GM12878 (cell line): ENCODE data around the gene CCDC149. TPM values are rescaled to one million over a fixed set of nuclear protein-coding genes. Genes with fewer than 3 reads are reported as not detected.
"Not testable (repeated sequence)": the region's sequence is repeated elsewhere in the genome, so short reads cannot be mapped to it uniquely, and the experiment has no call there.

Experiments
- ATAC-seq: fragments of 200-7000 bp; cut with Tn5 transposase; 3 replicates; pipeline ENCODE4 v1.9.1; 2020; ENCODE audit warnings: mild to moderate bottlenecking, moderate library complexity
- BruUV-seq: library from RNA; stranded (reverse); fragments of 400-500 nt; replicated peaks from 2 replicates; lab custom pipeline; 2021; lab: Mats Ljungman, UMichigan
- CTCF ChIA-PET: fragments of 300-600 bp; sonication (Branson Sonifier 250); formaldehyde crosslinking; extraction: SDS; loops from one replicate; lab custom pipeline; 2021; ENCODE audit warnings: inconsistent platforms; lab: Yijun Ruan, JAX
- POLR2A ChIA-PET: fragments of 350-600 bp; formaldehyde crosslinking; extraction: SDS; loops from one replicate; lab custom pipeline; 2021; ENCODE audit warnings: inconsistent platforms; lab: Charles Lee
- RAD21 ChIA-PET: fragments of 300-600 bp; sonication (Branson Sonifier 250); formaldehyde crosslinking; loops from one replicate; lab custom pipeline; 2023; ENCODE audit warnings: antibody characterized with exemption; ENCODE audit not compliant: unreplicated experiment; lab: Charles Lee
- SMC1A ChIA-PET: fragments of 300-600 bp; sonication (Branson Sonifier 250); formaldehyde crosslinking; loops from one replicate; lab custom pipeline; 2023; ENCODE audit not compliant: unreplicated experiment, uncharacterized antibody; lab: Charles Lee
- DNase-seq: peaks from one replicate; pipeline ENCODE4 v3.0.0-alpha.2; 2011; ENCODE audit warnings: low read depth, low spot score
- FAIRE-seq: peaks from 3 replicates; lab custom pipeline; 2011; peaks lifted over from hg19 to GRCh38; lab: Jason Lieb, UNC
- H2AFZ ChIP-seq: 2 replicates; pipeline ENCODE4 v1.6.0; 2011; ENCODE audit warnings: low read depth, low read length, control low read depth; ENCODE audit not compliant: control insufficient read depth
- H3K27ac ChIP-seq: 2 replicates; pipeline ENCODE4 v1.5.1; 2011; ENCODE audit warnings: control low read depth; ENCODE audit not compliant: control insufficient read depth, insufficient read depth
- H3K27me3 ChIP-seq, 2 experiments: replicated peaks in 1 of 2; 2 replicates each; pipeline versions ENCODE4 v1.6.0 to v1.6.1; 2011; ENCODE audit warnings: low read length in 1 of 2; ENCODE audit not compliant: control insufficient read depth in 2 of 2, insufficient read depth in 2 of 2
- H3K36me3 ChIP-seq, 2 experiments: 2 replicates each; pipeline ENCODE4 v1.5.1; 2011; ENCODE audit warnings: low read length in 1 of 2; ENCODE audit not compliant: control insufficient read depth in 2 of 2, insufficient read depth in 2 of 2
- H3K4me1 ChIP-seq: 2 replicates; pipeline ENCODE4 v1.6.1; 2011; ENCODE audit warnings: mild to moderate bottlenecking, low read length, moderate library complexity, mixed read lengths; ENCODE audit not compliant: control insufficient read depth, insufficient read depth
- H3K4me2 ChIP-seq: 2 replicates; pipeline ENCODE4 v1.6.0; 2011; ENCODE audit warnings: control low read depth; ENCODE audit not compliant: control insufficient read depth, insufficient read depth
- H3K4me3 ChIP-seq: fragments of 200-600 bp; sonication (generic); 2 replicates; pipeline ENCODE4 v1.5.1; 2016
- H3K79me2 ChIP-seq: 2 replicates; pipeline ENCODE4 v1.6.0; 2011; ENCODE audit warnings: low read length; ENCODE audit not compliant: control insufficient read depth, insufficient read depth
- H3K9ac ChIP-seq: 2 replicates; pipeline ENCODE4 v1.8.0; 2011; ENCODE audit warnings: low read length, control low read depth, mixed read lengths; ENCODE audit not compliant: control insufficient read depth, insufficient read depth
- H3K9me3 ChIP-seq: replicated peaks from 3 replicates; pipeline ENCODE4 v1.5.1; 2011; ENCODE audit warnings: mild to moderate bottlenecking, low read length; ENCODE audit not compliant: control insufficient read depth, insufficient read depth
- H4K20me1 ChIP-seq: 2 replicates; pipeline ENCODE4 v1.6.0; 2011; ENCODE audit not compliant: control insufficient read depth, insufficient read depth
- E4F1 ChIP-seq: fragments of 450-650 bp; IDR thresholded peaks from 2 replicates; pipeline ENCODE4 v1.6.1; 2018; ENCODE audit warnings: borderline replicate concordance, mild to moderate bottlenecking; ENCODE audit not compliant: partially characterized antibody
- MTA2 ChIP-seq: fragments of 450-650 bp; IDR thresholded peaks from 2 replicates; pipeline ENCODE4 v1.6.1; 2016; ENCODE audit warnings: low read depth, mild to moderate bottlenecking, moderate library complexity
- RUNX3 ChIP-seq: IDR thresholded peaks from 2 replicates; pipeline ENCODE4 v1.6.1; 2012; ENCODE audit warnings: low read length, inconsistent platforms
- SRF ChIP-seq, 2 experiments: IDR thresholded peaks; 2 replicates each; pipeline ENCODE4 v1.6.1; 2011; ENCODE audit warnings: low read depth in 2 of 2, low read length in 2 of 2, mild to moderate bottlenecking in 1 of 2, moderate library complexity in 1 of 2
- ZBED1 ChIP-seq: IDR thresholded peaks from 2 replicates; pipeline ENCODE4 v1.6.1; 2016; ENCODE audit warnings: borderline replicate concordance
- WGBS: methylation state at CpG from one replicate; pipeline ENCODE4 v1.1.6; 2016; ENCODE audit warnings: low lambda C conversion rate; ENCODE audit not compliant: insufficient replicate concordance, insufficient coverage; ENCODE audit errors: missing lambda C conversion rate; 5-methylcytosine and 5-hydroxymethylcytosine counted together
- in situ Hi-C: fragments of 300-500 bp; cut with MboI; formaldehyde crosslinking; loops from 9 replicates; pipeline ENCODE4 v1.14.3; 2018; ENCODE audit warnings: mixed read lengths
- intact Hi-C: fragments of 100-400 bp; cut with micrococcal nuclease; formaldehyde crosslinking; loops from one replicate; pipeline ENCODE4 v1.14.2; 2022; ENCODE audit not compliant: unreplicated experiment
- polyA plus RNA-seq, 11 experiments: library from polyadenylated mRNA; depleted of rRNA in 4 of 11; unstranded in 6 of 11; stranded (reverse) in 5 of 11; fragments of >200 nt; fragmentation: Nextera tagmentation in 4 of 11; fragmentation: Illumina TruSeq in 1 of 11; extraction: Ambion mirVana in 4 of 11; extraction: Trizol in 1 of 11; gene quantifications; 1 replicate in 1 of 11; 2 replicates in 10 of 11; pipeline versions ENCODE4 v1.2.1 to v1.2.3, GENCODE V29; 2011 to 2016; ENCODE audit warnings: inconsistent platforms in 2 of 11, missing spikeins in 2 of 11, low read depth in 1 of 11
- total RNA-seq, 4 experiments: library from RNA; depleted of rRNA in 3 of 4; stranded (reverse); fragments of >200 nt in 3 of 4; fragmentation: Illumina TruSeq in 1 of 4; extraction: Trizol in 1 of 4; gene quantifications; 2 replicates each; pipeline versions ENCODE4 v1.2.1 to v1.2.3, GENCODE V29; 2013 to 2021

The CCDC149 gene
- total and polyA plus RNA-seq, 10 of the 15 experiments (the other 5 are each of a cell fraction or from before 2014, with no cell fraction given), result 0.03 to 0.04 (median 0.04) TPM; not detected in 7

GRCh38 chr4:24910499-24910898 is 2.3 kb downstream of the CCDC149 start:
- SMC1A ChIA-PET, result no interaction called here
- in situ Hi-C loops, result no loop called here

DNA sequence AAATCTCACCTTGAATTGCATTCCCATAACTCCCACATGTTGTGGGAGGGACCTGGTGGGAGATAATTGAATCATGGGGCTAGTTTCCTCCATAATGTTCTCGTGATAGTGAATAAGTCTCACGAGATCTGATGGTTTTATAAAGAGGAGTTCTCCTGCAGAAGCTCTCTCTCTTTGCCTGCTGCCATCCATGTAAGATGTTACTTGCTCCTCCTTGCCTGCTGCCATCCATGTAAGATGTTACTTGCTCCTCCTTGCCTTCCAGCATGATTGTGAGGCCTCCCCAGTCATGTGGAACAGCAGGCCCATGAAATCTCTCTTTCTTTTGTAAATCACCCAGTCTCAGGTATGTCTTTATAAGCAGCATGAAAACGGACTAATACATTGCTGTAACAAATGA is 3.2 kb downstream of the CCDC149 start:
- CTCF ChIA-PET, H3K36me3 ChIP-seq, RAD21 ChIA-PET, intact Hi-C loops, SMC1A ChIA-PET, H3K4me3 ChIP-seq, H3K27ac ChIP-seq, H3K79me2 ChIP-seq, H3K9me3 ChIP-seq, POLR2A ChIA-PET, H3K4me1 ChIP-seq, H2AFZ ChIP-seq, ATAC-seq, H3K9ac ChIP-seq, H3K27me3 ChIP-seq, in situ Hi-C loops, DNase-seq, H3K4me2 ChIP-seq, BruUV-seq, FAIRE-seq, H4K20me1 ChIP-seq: not testable (repeated sequence)
- WGBS, result 3% methylated on average over 3 of the region's 3 CpGs

More at GRCh38 chr4:24910499-24910898, 2.3 kb downstream of the CCDC149 start:
- Histone ChIP-seq H4K20me1 (no peaks in the 10 kb centered on the region), H3K9me3 (no peaks in the 10 kb centered on the region; the same call in 2 of the 3 replicates), H3K27me3 (peaks cover 0 to 2% of the 10 kb centered on the region in 2 experiments; a peak in 1 of 4 replicates), H2AFZ (no peak overlapping the region), H3K4me2 (no peak overlapping the region), H3K79me2 (no peaks in the 10 kb centered on the region), H3K4me3 (no peak overlapping the region), H3K27ac (no peak overlapping the region)
- intact Hi-C loops, result no loop called here
- ChIA-PET POLR2A (no interaction called here), CTCF (no interaction called here), RAD21 (no interaction called here)
- FAIRE-seq, result no peak
- TF ChIP-seq MTA2, result no peak
- TF ChIP-seq RUNX3, result no peak
- TF ChIP-seq E4F1, result no peak
- TF ChIP-seq SRF (IDR thresholded peaks at IDR 0.05; ENCODE audit: low read depth in 2 of 2, low read length in 2 of 2), result no peak
- no peak for TF ChIP-seq ZBED1
- TF ChIP-seq, all 136 proteins: peak for 0
- WGBS, result 8% methylated on average over 1 of the region's 1 CpG
- Histone ChIP-seq H3K4me1 (no peaks in the 10 kb centered on the region), H3K36me3 (no peaks in the 10 kb centered on the region), H3K9ac (no peak overlapping the region)
- no peak for ATAC-seq
- BruUV-seq, result no TSS peak
- no peak for DNase-seq
